HepG2 (cell line): ENCODE results near the gene FGA. TPM values are rescaled to one million over a fixed set of nuclear protein-coding genes. Genes with fewer than 3 reads are reported as not detected.

ENCODE experiments used
- ATF1 ChIP-seq: IDR thresholded peaks from 2 replicates; pipeline ENCODE4 v1.6.1; 2016; ENCODE audit warnings: mild to moderate bottlenecking, control low read depth
- CBX2 ChIP-seq, 2 experiments: fragments of 200-600 bp in 1 of 2; sonication (generic); formaldehyde crosslinking in 1 of 2; IDR thresholded peaks; 2 replicates each; pipeline versions ENCODE4 v1.7.0 to v1.8.1; 2018 to 2022; ENCODE audit warnings: low read depth in 2 of 2, low read length in 1 of 2, mild to moderate bottlenecking in 1 of 2, missing genetic modification reagents in 1 of 2
- CCAR2 ChIP-seq: fragments of 200-400 bp; formaldehyde crosslinking; optimal IDR thresholded peaks from 2 replicates; pipeline ENCODE3; 2018; ENCODE audit warnings: low read depth, mild to moderate bottlenecking, low read length, moderate library complexity
- CEBPB ChIP-seq: IDR thresholded peaks from 2 replicates; pipeline ENCODE4 v1.6.1; 2011; ENCODE audit warnings: low read depth, low read length, improper control_type of control experiment, borderline replicate concordance
- FOXA1 ChIP-seq, 2 experiments: fragments of 450-650 bp in 1 of 2; sonication (generic) in 1 of 2; formaldehyde crosslinking in 1 of 2; IDR thresholded peaks; 2 replicates each; pipeline versions ENCODE4 v1.4.0 to v1.6.1; 2016 to 2020; ENCODE audit warnings: missing genetic modification reagents in 1 of 2
- FOXA3 ChIP-seq: IDR thresholded peaks from 2 replicates; pipeline ENCODE4 v1.6.1; 2016; ENCODE audit warnings: missing genetic modification reagents, missing compliant biosample characterization
- FOXJ3 ChIP-seq: sonication (generic); formaldehyde crosslinking; IDR thresholded peaks from 2 replicates; pipeline ENCODE4 v1.4.0; 2020; ENCODE audit warnings: missing genetic modification reagents, mild to moderate bottlenecking, borderline replicate concordance
- GATAD2A ChIP-seq: IDR thresholded peaks from 2 replicates; pipeline ENCODE4 v1.6.1; 2016
- KAT2B ChIP-seq: fragments of 150-350 bp; IDR thresholded peaks from 2 replicates; pipeline ENCODE4 v1.6.1; 2014; ENCODE audit warnings: low read depth, low read length, borderline replicate concordance
- LCORL ChIP-seq, 2 experiments: fragments of 450-650 bp in 1 of 2; sonication (generic) in 1 of 2; formaldehyde crosslinking in 1 of 2; IDR thresholded peaks; 2 replicates each; pipeline versions ENCODE4 v1.5.0 to v1.6.1; 2017 to 2020; ENCODE audit warnings: antibody characterized with exemption in 1 of 2, missing genetic modification reagents in 1 of 2
- MEF2D ChIP-seq: sonication (generic); formaldehyde crosslinking; IDR thresholded peaks from 2 replicates; pipeline ENCODE4 v1.5.1; 2020; ENCODE audit warnings: mild to moderate bottlenecking, missing genetic modification reagents
- MIXL1 ChIP-seq: IDR thresholded peaks from 2 replicates; pipeline ENCODE4 v1.6.1; 2016
- PAX8 ChIP-seq: sonication (generic); formaldehyde crosslinking; IDR thresholded peaks from 2 replicates; pipeline ENCODE4 v1.8.0; 2022; ENCODE audit warnings: mild to moderate bottlenecking, missing genetic modification reagents, borderline replicate concordance
- SKI ChIP-seq: fragments of 450-650 bp; IDR thresholded peaks from one replicate; pipeline ENCODE4 v1.6.1; 2018; ENCODE audit warnings: mild to moderate bottlenecking; ENCODE audit not compliant: partially characterized antibody
- SPEN ChIP-seq: sonication (generic); formaldehyde crosslinking; IDR thresholded peaks from 2 replicates; pipeline ENCODE4 v1.5.1; 2020; ENCODE audit warnings: low read depth, mild to moderate bottlenecking, missing genetic modification reagents
- STAG1 ChIP-seq: sonication (generic); formaldehyde crosslinking; IDR thresholded peaks from 2 replicates; pipeline ENCODE4 v1.4.0; 2020; ENCODE audit warnings: missing genetic modification reagents
- TARDBP ChIP-seq: sonication (generic); formaldehyde crosslinking; IDR thresholded peaks from 2 replicates; pipeline ENCODE4 v1.8.0; 2022; ENCODE audit warnings: mild to moderate bottlenecking, missing genetic modification reagents
- TBX3 ChIP-seq: fragments of 450-650 bp; IDR thresholded peaks from 2 replicates; pipeline ENCODE4 v1.6.1; 2017; ENCODE audit warnings: antibody characterized with exemption, mild to moderate bottlenecking, inconsistent platforms, borderline replicate concordance
- ZNF232 ChIP-seq: sonication (generic); formaldehyde crosslinking; IDR thresholded peaks from 2 replicates; pipeline ENCODE4 v1.4.0; 2020; ENCODE audit warnings: missing genetic modification reagents, borderline replicate concordance
- ZNF589 ChIP-seq: sonication (generic); formaldehyde crosslinking; conservative IDR thresholded peaks from 2 replicates; pipeline ENCODE4 v1.8.0; 2022; ENCODE audit warnings: mild to moderate bottlenecking, moderate library complexity, missing genetic modification reagents
- ZNF644 ChIP-seq: IDR thresholded peaks from 2 replicates; pipeline ENCODE4 v1.6.1; 2016; ENCODE audit warnings: low read depth
- polyA plus RNA-seq, 8 experiments: library from polyadenylated mRNA; depleted of rRNA in 3 of 8; stranded (reverse) in 7 of 8; unstranded in 1 of 8; fragments of >200 nt; fragmentation: Illumina TruSeq in 4 of 8; extraction: Trizol in 4 of 8; gene quantifications; 2 replicates each; pipeline versions ENCODE4 v1.2.1 to v1.2.3, GENCODE V29; 2011 to 2016; ENCODE audit warnings: low read depth in 4 of 8, missing spikeins in 1 of 8, mixed read lengths in 1 of 8; ENCODE audit not compliant: insufficient read depth in 1 of 8
- total RNA-seq, 5 experiments: library from RNA; depleted of rRNA; stranded (reverse); fragments of >200 nt; fragmentation: Illumina TruSeq; extraction: Trizol; gene quantifications; 2 replicates each; pipeline ENCODE4 v1.2.3, GENCODE V29; 2016; ENCODE audit warnings: low read depth in 1 of 5
- TF ChIP-seq, protein P1 (sequence below): IDR thresholded peaks from 2 replicates; pipeline ENCODE4 v1.6.1; 2016; ENCODE audit warnings: control low read depth
- TF ChIP-seq, protein P2 (sequence below), 2 experiments: sonication (generic) in 1 of 2; formaldehyde crosslinking in 1 of 2; IDR thresholded peaks; 2 replicates each; pipeline versions ENCODE4 v1.4.0 to v1.6.1; 2018 to 2020; ENCODE audit warnings: missing genetic modification reagents in 2 of 2, borderline replicate concordance in 1 of 2, low read depth in 1 of 2, mild to moderate bottlenecking in 1 of 2, missing biosample characterization in 1 of 2
- TF ChIP-seq, protein P3 (sequence below): sonication (generic); formaldehyde crosslinking; IDR thresholded peaks from 2 replicates; pipeline ENCODE4 v1.8.0; 2022; ENCODE audit warnings: missing genetic modification reagents, mild to moderate bottlenecking, moderate library complexity, borderline replicate concordance

The FGA gene
- total and polyA plus RNA-seq, 2 of the 13 experiments (the other 11 are each of a cell fraction or from before 2014, with no cell fraction given) = 640 to 1,523 TPM

DNA sequence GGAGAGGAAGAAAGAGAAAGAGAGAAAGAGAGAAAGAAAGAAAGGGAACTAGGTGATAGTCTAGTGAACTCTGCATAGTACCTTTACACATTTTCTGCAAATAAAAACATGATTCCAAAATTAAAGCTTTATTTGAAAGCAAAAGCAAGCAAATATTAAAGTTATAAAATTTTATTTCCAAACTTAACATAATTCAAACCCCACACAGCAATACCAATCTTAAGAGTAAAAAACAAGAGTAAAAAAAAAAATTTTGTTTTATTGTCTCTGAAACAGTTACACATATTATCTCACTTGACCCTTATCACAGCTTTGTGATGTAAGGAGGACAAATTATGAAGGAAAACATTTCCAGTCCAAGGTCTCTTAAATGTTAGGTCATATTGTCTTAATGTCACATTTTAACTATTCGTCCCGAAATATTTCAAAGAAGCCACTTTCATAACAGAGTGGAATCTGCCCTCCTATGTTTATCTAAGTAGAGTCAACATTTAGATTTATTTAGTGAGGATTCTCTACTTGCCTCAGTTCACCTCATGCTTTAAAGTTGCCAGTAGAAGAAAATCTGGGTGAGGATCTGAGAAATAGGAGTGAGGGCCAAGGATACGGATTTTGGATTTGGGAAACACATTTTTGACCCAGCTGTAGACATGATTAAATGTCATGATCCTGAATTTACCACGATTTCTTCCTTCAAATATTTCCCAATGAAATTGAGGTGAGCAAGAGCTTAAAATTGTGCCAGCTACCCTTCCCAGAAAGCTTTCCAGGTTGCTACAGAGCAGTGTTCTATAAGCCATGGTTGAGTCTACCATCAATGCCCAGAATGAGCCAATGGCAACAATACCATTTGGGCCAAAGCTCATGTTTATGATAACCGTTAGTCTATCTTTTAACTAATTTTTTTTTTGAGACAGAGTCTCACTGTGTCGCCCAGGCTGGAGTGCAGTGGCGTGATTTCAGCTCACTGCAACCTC, 7.5 kb upstream of the FGA start (continued):
- TF ChIP-seq, protein P1, sequence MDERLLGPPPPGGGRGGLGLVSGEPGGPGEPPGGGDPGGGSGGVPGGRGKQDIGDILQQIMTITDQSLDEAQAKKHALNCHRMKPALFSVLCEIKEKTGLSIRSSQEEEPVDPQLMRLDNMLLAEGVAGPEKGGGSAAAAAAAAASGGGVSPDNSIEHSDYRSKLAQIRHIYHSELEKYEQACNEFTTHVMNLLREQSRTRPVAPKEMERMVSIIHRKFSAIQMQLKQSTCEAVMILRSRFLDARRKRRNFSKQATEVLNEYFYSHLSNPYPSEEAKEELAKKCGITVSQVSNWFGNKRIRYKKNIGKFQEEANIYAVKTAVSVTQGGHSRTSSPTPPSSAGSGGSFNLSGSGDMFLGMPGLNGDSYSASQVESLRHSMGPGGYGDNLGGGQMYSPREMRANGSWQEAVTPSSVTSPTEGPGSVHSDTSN = no peak; the same call in 1 of the 2 replicates
- TF ChIP-seq TARDBP (peak; percentile 76; the same call in 1 of the 2 replicates), ATF1 (CRISPR knock-in tag) (peak; percentile 75; the same call in 1 of the 2 replicates), CEBPB (peak; percentile 58; the same call in 1 of the 2 replicates), CCAR2 (no peak), FOXJ3 (CRISPR knock-in tag) (peak; percentile 98), ZNF232 (CRISPR knock-in tag) (no peak), CBX2 (IDR thresholded peaks at IDR 0.05; ENCODE audit: low read depth, low read length) (no peak), CBX2 (CRISPR knock-in tag; IDR thresholded peaks at IDR 0.05; ENCODE audit: low read depth) (no peak), FOXA1 (IDR thresholded peaks at IDR 0.05) (peak; percentile 87), FOXA1 (CRISPR knock-in tag; IDR thresholded peaks at IDR 0.05) (peak; percentile 94), LCORL (IDR thresholded peaks at IDR 0.05) (peak; percentile 90), LCORL (CRISPR knock-in tag; IDR thresholded peaks at IDR 0.05) (no peak), TBX3 (peak; percentile 87; the same call in 1 of the 2 replicates), ZNF589 (CRISPR knock-in tag) (no peak), SPEN (CRISPR knock-in tag) (no peak), FOXA3 (CRISPR knock-in tag) (peak; percentile 98), STAG1 (CRISPR knock-in tag) (no peak; the same call in 1 of the 2 replicates), ZNF644 (CRISPR knock-in tag) (peak; percentile 45; the same call in 1 of the 2 replicates), GATAD2A (CRISPR knock-in tag) (peak; percentile 97), SKI (peak; percentile 89), PAX8 (CRISPR knock-in tag) (0 out of 2 replicates have a peak, but pooled peaks have one; percentile 68), KAT2B (no peak), MEF2D (CRISPR knock-in tag) (peak; percentile 95), MIXL1 (peak; percentile 97)
- TF ChIP-seq, protein P2, sequence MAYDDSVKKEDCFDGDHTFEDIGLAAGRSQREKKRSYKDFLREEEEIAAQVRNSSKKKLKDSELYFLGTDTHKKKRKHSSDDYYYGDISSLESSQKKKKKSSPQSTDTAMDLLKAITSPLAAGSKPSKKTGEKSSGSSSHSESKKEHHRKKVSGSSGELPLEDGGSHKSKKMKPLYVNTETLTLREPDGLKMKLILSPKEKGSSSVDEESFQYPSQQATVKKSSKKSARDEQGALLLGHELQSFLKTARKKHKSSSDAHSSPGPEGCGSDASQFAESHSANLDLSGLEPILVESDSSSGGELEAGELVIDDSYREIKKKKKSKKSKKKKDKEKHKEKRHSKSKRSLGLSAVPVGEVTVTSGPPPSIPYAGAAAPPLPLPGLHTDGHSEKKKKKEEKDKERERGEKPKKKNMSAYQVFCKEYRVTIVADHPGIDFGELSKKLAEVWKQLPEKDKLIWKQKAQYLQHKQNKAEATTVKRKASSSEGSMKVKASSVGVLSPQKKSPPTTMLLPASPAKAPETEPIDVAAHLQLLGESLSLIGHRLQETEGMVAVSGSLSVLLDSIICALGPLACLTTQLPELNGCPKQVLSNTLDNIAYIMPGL (CRISPR knock-in tag; IDR thresholded peaks at IDR 0.05; ENCODE audit: borderline replicate concordance in 1 of 2, low read depth in 1 of 2) = peak in 1 of 2 experiments; percentile 49; a peak in 1 of 4 replicates
- TF ChIP-seq, protein P3, sequence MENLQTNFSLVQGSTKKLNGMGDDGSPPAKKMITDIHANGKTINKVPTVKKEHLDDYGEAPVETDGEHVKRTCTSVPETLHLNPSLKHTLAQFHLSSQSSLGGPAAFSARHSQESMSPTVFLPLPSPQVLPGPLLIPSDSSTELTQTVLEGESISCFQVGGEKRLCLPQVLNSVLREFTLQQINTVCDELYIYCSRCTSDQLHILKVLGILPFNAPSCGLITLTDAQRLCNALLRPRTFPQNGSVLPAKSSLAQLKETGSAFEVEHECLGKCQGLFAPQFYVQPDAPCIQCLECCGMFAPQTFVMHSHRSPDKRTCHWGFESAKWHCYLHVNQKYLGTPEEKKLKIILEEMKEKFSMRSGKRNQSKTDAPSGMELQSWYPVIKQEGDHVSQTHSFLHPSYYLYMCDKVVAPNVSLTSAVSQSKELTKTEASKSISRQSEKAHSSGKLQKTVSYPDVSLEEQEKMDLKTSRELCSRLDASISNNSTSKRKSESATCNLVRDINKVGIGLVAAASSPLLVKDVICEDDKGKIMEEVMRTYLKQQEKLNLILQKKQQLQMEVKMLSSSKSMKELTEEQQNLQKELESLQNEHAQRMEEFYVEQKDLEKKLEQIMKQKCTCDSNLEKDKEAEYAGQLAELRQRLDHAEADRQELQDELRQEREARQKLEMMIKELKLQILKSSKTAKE (CRISPR knock-in tag) = peak; percentile 80
